ENCODE data around the gene CYP8B1.

DNA sequence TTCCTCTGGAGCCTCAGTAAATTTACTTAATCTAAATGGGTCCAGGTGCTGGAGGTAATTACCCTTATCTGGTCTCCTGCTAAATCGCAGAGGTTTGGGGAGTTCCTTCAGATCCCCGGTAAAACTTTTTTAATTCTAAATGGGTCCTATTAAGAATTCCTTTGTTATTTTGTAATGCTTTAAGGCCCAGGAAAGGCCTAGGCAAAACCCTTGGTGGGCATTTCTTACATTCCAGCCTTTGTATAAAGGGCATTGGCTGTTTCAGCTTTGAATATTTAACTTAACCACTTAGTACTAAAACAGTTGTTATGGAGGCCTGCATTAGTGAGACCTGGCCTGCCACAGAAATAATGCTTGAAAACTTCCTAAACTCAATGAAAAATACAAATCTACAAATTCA is 15.4 kb upstream of the CYP8B1 start:
- TF ChIP-seq, protein P1, sequence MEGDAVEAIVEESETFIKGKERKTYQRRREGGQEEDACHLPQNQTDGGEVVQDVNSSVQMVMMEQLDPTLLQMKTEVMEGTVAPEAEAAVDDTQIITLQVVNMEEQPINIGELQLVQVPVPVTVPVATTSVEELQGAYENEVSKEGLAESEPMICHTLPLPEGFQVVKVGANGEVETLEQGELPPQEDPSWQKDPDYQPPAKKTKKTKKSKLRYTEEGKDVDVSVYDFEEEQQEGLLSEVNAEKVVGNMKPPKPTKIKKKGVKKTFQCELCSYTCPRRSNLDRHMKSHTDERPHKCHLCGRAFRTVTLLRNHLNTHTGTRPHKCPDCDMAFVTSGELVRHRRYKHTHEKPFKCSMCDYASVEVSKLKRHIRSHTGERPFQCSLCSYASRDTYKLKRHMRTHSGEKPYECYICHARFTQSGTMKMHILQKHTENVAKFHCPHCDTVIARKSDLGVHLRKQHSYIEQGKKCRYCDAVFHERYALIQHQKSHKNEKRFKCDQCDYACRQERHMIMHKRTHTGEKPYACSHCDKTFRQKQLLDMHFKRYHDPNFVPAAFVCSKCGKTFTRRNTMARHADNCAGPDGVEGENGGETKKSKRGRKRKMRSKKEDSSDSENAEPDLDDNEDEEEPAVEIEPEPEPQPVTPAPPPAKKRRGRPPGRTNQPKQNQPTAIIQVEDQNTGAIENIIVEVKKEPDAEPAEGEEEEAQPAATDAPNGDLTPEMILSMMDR (conservative IDR thresholded peaks at IDR 0.05; ENCODE audit: low read depth in 2 of 2): no peak
- TF ChIP-seq EZH2 (IDR thresholded peaks at IDR 0.05; ENCODE audit: low read depth, unreplicated experiment): no peak
- TF ChIP-seq EZH2phosphoT487 (IDR thresholded peaks at IDR 0.05; ENCODE audit: unreplicated experiment): no peak

All from GM23338 (cell line).